Fibroblast of lung (primary cell): ENCODE data around the gene ATP8A2. TPM values are rescaled to one million over a fixed set of nuclear protein-coding genes. Genes with fewer than 3 reads are reported as not detected.
"Not testable (repeated sequence)": the region's sequence is repeated elsewhere in the genome, so short reads cannot be mapped to it uniquely, and the experiment has no call there.

Experiments used
- DNase-seq, 2 donors: peaks; one replicate each; pipeline versions ENCODE4 v3.0.0 to v3.0.0-alpha.2; 2010; ENCODE audit warnings: low read depth in 2 of 2
- H2AFZ ChIP-seq: 2 replicates; pipeline ENCODE4 v1.5.1; 2012; ENCODE audit warnings: low read length, control low read depth, inconsistent platforms
- H3K27ac ChIP-seq: 2 replicates; pipeline ENCODE4 v1.5.1; 2011; ENCODE audit warnings: low read length, control low read depth; ENCODE audit not compliant: insufficient read depth
- H3K27me3 ChIP-seq: 2 replicates; pipeline ENCODE4 v1.5.1; 2011; ENCODE audit warnings: mild to moderate bottlenecking, low read length; ENCODE audit not compliant: control insufficient read depth, insufficient read depth
- H3K36me3 ChIP-seq: 2 replicates; pipeline ENCODE4 v1.5.1; 2011; ENCODE audit warnings: low read length; ENCODE audit not compliant: control insufficient read depth, insufficient read depth
- H3K4me1 ChIP-seq: 2 replicates; pipeline ENCODE4 v1.5.1; 2011; ENCODE audit warnings: low read length; ENCODE audit not compliant: control insufficient read depth, insufficient read depth; ENCODE audit errors: extremely low read depth
- H3K4me2 ChIP-seq: 2 replicates; pipeline ENCODE4 v1.5.1; 2011; ENCODE audit warnings: low read length, control low read depth; ENCODE audit not compliant: insufficient read depth; ENCODE audit errors: extremely low read depth
- H3K4me3 ChIP-seq, 4 experiments: fragments of 200-600 bp in 1 of 4; sonication (generic) in 1 of 4; replicated peaks in 1 of 4; 2 replicates each; pipeline ENCODE4 v1.5.1; 2011 to 2016; ENCODE audit warnings: low read length in 4 of 4, low read depth in 3 of 4, mild to moderate bottlenecking in 3 of 4, control low read depth in 2 of 4, inconsistent platforms in 1 of 4, mixed read lengths in 1 of 4; ENCODE audit not compliant: insufficient read depth in 1 of 4; ENCODE audit errors: control extremely low read depth in 1 of 4
- H3K79me2 ChIP-seq: 2 replicates; pipeline ENCODE4 v1.5.1; 2012; ENCODE audit warnings: mild to moderate bottlenecking, low read length, inconsistent platforms; ENCODE audit not compliant: control insufficient read depth, insufficient read depth
- H3K9ac ChIP-seq: 2 replicates; pipeline ENCODE4 v1.5.1; 2011; ENCODE audit warnings: mild to moderate bottlenecking, low read length, control low read depth; ENCODE audit not compliant: insufficient read depth
- H3K9me3 ChIP-seq: 2 replicates; pipeline ENCODE4 v1.5.1; 2012; ENCODE audit warnings: low read depth, low read length; ENCODE audit not compliant: control insufficient read depth, insufficient read depth
- H4K20me1 ChIP-seq: 2 replicates; pipeline ENCODE4 v1.5.1; 2011; ENCODE audit warnings: low read length; ENCODE audit not compliant: control insufficient read depth, insufficient read depth; ENCODE audit errors: extremely low read depth
- CTCF ChIP-seq, 2 donors: IDR thresholded peaks in 1 of 2; conservative IDR thresholded peaks in 1 of 2; 1 replicate in 1 of 2; 2 replicates in 1 of 2; pipeline ENCODE4 v1.5.1; 2011 to 2012; ENCODE audit warnings: low read length in 2 of 2, control low read depth in 1 of 2, inconsistent platforms in 1 of 2, low read depth in 1 of 2, mild to moderate bottlenecking in 1 of 2
- EZH2 ChIP-seq: IDR thresholded peaks from 2 replicates; pipeline ENCODE4 v1.5.1; 2012; ENCODE audit warnings: low read length, control low read depth, mild to moderate bottlenecking; ENCODE audit errors: missing control alignments
- polyA plus RNA-seq, 2 donors: library from polyadenylated mRNA; depleted of rRNA in 1 of 2; stranded (reverse) in 1 of 2; unstranded in 1 of 2; fragments of >200 nt; gene quantifications; 2 replicates each; pipeline ENCODE4 v1.2.1, GENCODE V29; 2011 to 2012; ENCODE audit warnings: missing spikeins in 1 of 2
- total RNA-seq: library from RNA; depleted of rRNA; stranded (reverse); fragments of >200 nt; gene quantifications from 2 replicates; pipeline ENCODE4 v1.2.1, GENCODE V29; 2014

Gene ATP8A2
- total and polyA plus RNA-seq, 2 donors (not counting 1 experiment from before 2014, with no cell fraction given): under 0.01 to 0.01 TPM

GRCh38 chr13:25561812-25562211 is 190.0 kb downstream of the ATP8A2 start:
- Histone ChIP-seq H3K4me1 (no peaks in the 10 kb centered on the region), H3K27me3 (no peaks in the 10 kb centered on the region), H3K4me2 (no peak overlapping the region), H3K27ac (no peak overlapping the region), H3K4me3 (no peak overlapping the region), H3K9me3 (no peaks in the 10 kb centered on the region), H2AFZ (no peak overlapping the region), H3K79me2 (no peaks in the 10 kb centered on the region), H3K9ac (no peak overlapping the region), H3K36me3 (no peaks in the 10 kb centered on the region), H4K20me1 (no peaks in the 10 kb centered on the region)
- TF ChIP-seq CTCF (conservative IDR thresholded peaks at IDR 0.05 in 1 of 2, IDR thresholded peaks at IDR 0.05 in 1 of 2; ENCODE audit: low read depth in 1 of 2, low read length in 2 of 2) (no peak), EZH2 (no peak)
- DNase-seq: no peak

- Histone ChIP-seq H3K79me2 (no peaks in the 10 kb centered on the region), H3K4me3 (no peak overlapping the region), H3K27me3 (no peaks in the 10 kb centered on the region), H3K36me3 (no peaks in the 10 kb centered on the region), H2AFZ (no peak overlapping the region), H3K4me1 (no peaks in the 10 kb centered on the region), H4K20me1 (no peaks in the 10 kb centered on the region), H3K9me3 (no peaks in the 10 kb centered on the region), H3K9ac (no peak overlapping the region), H3K4me2 (no peak overlapping the region), H3K27ac (no peak overlapping the region)
- no peak for DNase-seq
- TF ChIP-seq CTCF (conservative IDR thresholded peaks at IDR 0.05 in 1 of 2, IDR thresholded peaks at IDR 0.05 in 1 of 2; ENCODE audit: low read depth in 1 of 2, low read length in 2 of 2) (no peak), EZH2 (no peak)
These were observed 198.4 kb downstream of the ATP8A2 start for GRCh38 chr13:25570185-25570584.

GRCh38 chr13:25571237-25571636 is 199.5 kb downstream of the ATP8A2 start:
- H3K27me3 ChIP-seq: no peaks in the 10 kb centered on the region

GRCh38 chr13:25572171-25572570 is 200.4 kb downstream of the ATP8A2 start:
- H3K4me1 ChIP-seq, H3K27me3 ChIP-seq, H3K4me3 ChIP-seq, H3K9me3 ChIP-seq, H3K36me3 ChIP-seq, H4K20me1 ChIP-seq, DNase-seq, H3K79me2 ChIP-seq, H2AFZ ChIP-seq, H3K27ac ChIP-seq, H3K9ac ChIP-seq, H3K4me2 ChIP-seq: not testable (repeated sequence)

More at GRCh38 chr13:25571237-25571636, 199.5 kb downstream of the ATP8A2 start:
- TF ChIP-seq CTCF (conservative IDR thresholded peaks at IDR 0.05 in 1 of 2, IDR thresholded peaks at IDR 0.05 in 1 of 2; ENCODE audit: low read depth in 1 of 2, low read length in 2 of 2): no peak
- TF ChIP-seq EZH2: no peak
- Histone ChIP-seq H2AFZ (no peak overlapping the region), H3K36me3 (no peaks in the 10 kb centered on the region), H3K79me2 (no peaks in the 10 kb centered on the region), H4K20me1 (no peaks in the 10 kb centered on the region), H3K9me3 (no peaks in the 10 kb centered on the region), H3K27ac (no peak overlapping the region), H3K4me2 (no peak overlapping the region), H3K4me1 (no peaks in the 10 kb centered on the region), H3K4me3 (no peak overlapping the region), H3K9ac (no peak overlapping the region)
- DNase-seq: no peak
